Ovary (tissue), 3 donors: Measurements from ENCODE around the gene ZBTB39.
"Not testable (repeated sequence)": the region's sequence is repeated elsewhere in the genome, so short reads cannot be mapped to it uniquely, and the experiment has no call there.

Experiments
- EP300 ChIP-seq: sonication (generic); formaldehyde crosslinking; IDR thresholded peaks from one replicate; pipeline ENCODE4 v1.6.1; 2017; ENCODE audit warnings: antibody characterized with exemption
- POLR2A ChIP-seq: fragments of 450-650 bp; IDR thresholded peaks from one replicate; pipeline ENCODE4 v1.6.1; 2017; ENCODE audit warnings: antibody characterized with exemption, mild to moderate bottlenecking, moderate library complexity
- TF ChIP-seq, protein P1 (sequence below), 3 donors: fragments of 450-650 bp in 2 of 3; fragments of 200-600 bp in 1 of 3; IDR thresholded peaks; one replicate each; pipeline versions ENCODE4 v1.5.1 to v1.8.0; 2016 to 2022; ENCODE audit warnings: antibody characterized with exemption in 3 of 3, mild to moderate bottlenecking in 1 of 3
- donor health status: DM: no; HTN: no; CAD: no.

DNA sequence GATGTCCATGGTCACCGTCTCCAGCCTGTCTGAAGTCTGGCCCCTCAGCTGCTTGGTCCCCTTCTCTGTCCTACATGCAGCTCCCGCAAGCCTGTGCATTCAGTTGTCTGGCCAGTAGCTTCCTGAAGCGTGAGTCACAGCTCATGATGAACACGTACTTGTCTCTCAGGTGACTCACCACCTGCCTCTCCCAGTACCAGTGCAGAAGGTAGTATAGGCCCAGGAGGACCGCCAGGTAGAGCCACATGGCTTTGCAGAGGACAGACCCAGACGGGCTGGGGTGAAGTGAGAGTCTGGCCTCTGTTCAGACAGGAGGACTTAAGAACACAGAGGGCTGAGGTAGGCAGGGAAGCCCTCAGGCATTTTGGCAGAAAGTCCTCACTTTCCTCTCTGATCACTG lies 20.6 kb downstream of the ZBTB39 start:
- TF ChIP-seq, protein P1, sequence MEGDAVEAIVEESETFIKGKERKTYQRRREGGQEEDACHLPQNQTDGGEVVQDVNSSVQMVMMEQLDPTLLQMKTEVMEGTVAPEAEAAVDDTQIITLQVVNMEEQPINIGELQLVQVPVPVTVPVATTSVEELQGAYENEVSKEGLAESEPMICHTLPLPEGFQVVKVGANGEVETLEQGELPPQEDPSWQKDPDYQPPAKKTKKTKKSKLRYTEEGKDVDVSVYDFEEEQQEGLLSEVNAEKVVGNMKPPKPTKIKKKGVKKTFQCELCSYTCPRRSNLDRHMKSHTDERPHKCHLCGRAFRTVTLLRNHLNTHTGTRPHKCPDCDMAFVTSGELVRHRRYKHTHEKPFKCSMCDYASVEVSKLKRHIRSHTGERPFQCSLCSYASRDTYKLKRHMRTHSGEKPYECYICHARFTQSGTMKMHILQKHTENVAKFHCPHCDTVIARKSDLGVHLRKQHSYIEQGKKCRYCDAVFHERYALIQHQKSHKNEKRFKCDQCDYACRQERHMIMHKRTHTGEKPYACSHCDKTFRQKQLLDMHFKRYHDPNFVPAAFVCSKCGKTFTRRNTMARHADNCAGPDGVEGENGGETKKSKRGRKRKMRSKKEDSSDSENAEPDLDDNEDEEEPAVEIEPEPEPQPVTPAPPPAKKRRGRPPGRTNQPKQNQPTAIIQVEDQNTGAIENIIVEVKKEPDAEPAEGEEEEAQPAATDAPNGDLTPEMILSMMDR (IDR thresholded peaks at IDR 0.05), result not testable (repeated sequence)
- TF ChIP-seq POLR2A, EP300: not testable (repeated sequence)
